Testis (tissue), 3 donors: ENCODE results near the gene ANKRD44. TPM values are rescaled to one million over a fixed set of nuclear protein-coding genes. Genes with fewer than 3 reads are reported as not detected.

Experiments used
- DNase-seq: peaks from one replicate; pipeline ENCODE4 v3.0.0-alpha.2; 2019
- H3K27ac ChIP-seq, 2 donors: fragments of 200-600 bp; sonication (generic); one replicate each; pipeline ENCODE4 v1.5.1; 2019
- H3K27me3 ChIP-seq: fragments of 200-600 bp; sonication (generic); one replicate; pipeline ENCODE4 v1.5.1; 2019
- H3K36me3 ChIP-seq: fragments of 200-600 bp; sonication (generic); one replicate; pipeline ENCODE4 v1.5.1; 2017; ENCODE audit warnings: low read depth; ENCODE audit errors: missing control alignments
- H3K4me1 ChIP-seq: fragments of 200-600 bp; sonication (generic); one replicate; pipeline ENCODE4 v1.5.1; 2019
- H3K4me3 ChIP-seq, 2 donors: fragments of 200-600 bp; sonication (generic); one replicate each; pipeline ENCODE4 v1.5.1; 2017 to 2019
- H3K9me3 ChIP-seq: fragments of 200-600 bp; sonication (generic); one replicate; pipeline ENCODE4 v1.5.1; 2017
- CTCF ChIP-seq, 3 experiments: fragments of 450-650 bp in 2 of 3; fragments of 200-600 bp in 1 of 3; sonication (generic) in 1 of 3; IDR thresholded peaks; one replicate each; pipeline ENCODE4 v1.5.1; 2016 to 2019; ENCODE audit warnings: antibody characterized with exemption in 3 of 3, mild to moderate bottlenecking in 2 of 3, moderate library complexity in 1 of 3
- POLR2A ChIP-seq: fragments of 450-650 bp; IDR thresholded peaks from one replicate; pipeline ENCODE4 v1.6.1; 2017; ENCODE audit warnings: antibody characterized with exemption, mild to moderate bottlenecking, moderate library complexity
- WGBS, 2 donors: methylation state at CpG; one replicate each; pipeline ENCODE4 v1.1.5; 2018; 5-methylcytosine and 5-hydroxymethylcytosine counted together
- intact Hi-C: fragments of 100-400 bp; cut with DNase I; formaldehyde crosslinking; loops from one replicate; pipeline ENCODE4 v1.15.1; 2023; ENCODE audit warnings: low total_unique reads
- polyA plus RNA-seq: library from polyadenylated mRNA; stranded (reverse); fragments of 350-450 nt; fragmentation: Illumina TruSeq; extraction: RNeasy Lipid Tissue Mini Kit (QIAGEN cat#74804); gene quantifications from one replicate; pipeline ENCODE4 v1.2.3, GENCODE V29; 2014; ENCODE audit warnings: low read depth, low replicate concordance; ENCODE audit not compliant: insufficient read depth
- total RNA-seq, 2 donors: library from RNA; depleted of rRNA; stranded (reverse); fragments of >200 nt; gene quantifications; one replicate each; pipeline ENCODE4 v1.2.3, GENCODE V29; 2016

The ANKRD44 gene
- total and polyA plus RNA-seq, 3 donors from 2014 or later = 11.2 to 14.5 (median 11.5) TPM

- intact Hi-C loops = no loop called here
- TF ChIP-seq CTCF (IDR thresholded peaks at IDR 0.05) (no peak), POLR2A (no peak)
- H3K9me3 ChIP-seq = no peaks in the 10 kb centered on the region
- 42 to 54% methylated on average over 5 of the region's 5 CpGs for WGBS, 2 donors
- H3K4me3 ChIP-seq = no peak overlapping the region
- no peaks in the 10 kb centered on the region for H3K36me3 ChIP-seq
- no peak for DNase-seq
- H3K27ac ChIP-seq = no peak overlapping the region
- H3K4me1 ChIP-seq = peaks cover 3% of the 10 kb centered on the region
- no peaks in the 10 kb centered on the region for H3K27me3 ChIP-seq
Measured at GRCh38 chr2:197204519-197205250, 105.9 kb downstream of the ANKRD44 start.

- TF ChIP-seq POLR2A = no peak
- no peak for TF ChIP-seq CTCF (IDR thresholded peaks at IDR 0.05)
- Histone ChIP-seq H3K27me3 (no peaks in the 10 kb centered on the region), H3K4me1 (peaks cover 3% of the 10 kb centered on the region), H3K4me3 (no peak overlapping the region), H3K36me3 (no peaks in the 10 kb centered on the region), H3K27ac (no peak overlapping the region), H3K9me3 (no peaks in the 10 kb centered on the region)
- intact Hi-C loops = no loop called here
- DNase-seq = no peak
- WGBS, 2 donors = 92 to 98% methylated on average over 2 of the region's 2 CpGs
Measured at GRCh38 chr2:197201874-197202273, 108.7 kb downstream of the ANKRD44 start.

GRCh38 chr2:197200762-197201058 lies 109.9 kb downstream of the ANKRD44 start:
- H3K27ac ChIP-seq = no peak overlapping the region
- H3K9me3 ChIP-seq = no peaks in the 10 kb centered on the region
- TF ChIP-seq POLR2A (no peak), CTCF (IDR thresholded peaks at IDR 0.05) (no peak)
- peaks cover 3% of the 10 kb centered on the region for H3K4me1 ChIP-seq
- no peaks in the 10 kb centered on the region for H3K36me3 ChIP-seq
- H3K27me3 ChIP-seq = no peaks in the 10 kb centered on the region
- intact Hi-C loops = no loop called here
- 83 to 85% methylated on average over 1 of the region's 1 CpG for WGBS, 2 donors
- DNase-seq = no peak
- H3K4me3 ChIP-seq = no peak overlapping the region

GRCh38 chr2:197200051-197200761 lies 110.4 kb downstream of the ANKRD44 start:
- Histone ChIP-seq H3K4me3 (no peak overlapping the region), H3K36me3 (no peaks in the 10 kb centered on the region), H3K9me3 (no peaks in the 10 kb centered on the region), H3K27ac (no peak overlapping the region), H3K27me3 (no peaks in the 10 kb centered on the region), H3K4me1 (peaks cover 3% of the 10 kb centered on the region)
- 74 to 88% methylated on average over 3 of the region's 3 CpGs for WGBS, 2 donors
- no peak for TF ChIP-seq POLR2A
- no peak for TF ChIP-seq CTCF (IDR thresholded peaks at IDR 0.05)
- DNase-seq = no peak
- intact Hi-C loops = no loop called here
